Measurements from ENCODE around the gene CSGALNACT2.
"Not testable (repeated sequence)": the region's sequence is repeated elsewhere in the genome, so short reads cannot be mapped to it uniquely, and the experiment has no call there.

The CSGALNACT2 gene

GRCh38 chr10:43134126-43134905 lies 3.9 kb upstream of the CSGALNACT2 start:
- Histone ChIP-seq H3K4me1 (ENCODE audit: control insufficient read depth, insufficient read depth, low read length) (peaks cover 5% of the 10 kb centered on the region), H3K9me3 (ENCODE audit: control insufficient read depth in 2 of 2, low read length in 2 of 2) (no peaks in the 10 kb centered on the region), H3K9ac (ENCODE audit: low read length in 2 of 2) (no peak overlapping the region), H3K27me3 (ENCODE audit: control insufficient read depth in 1 of 2, insufficient read depth in 2 of 2, low read length in 2 of 2) (no peaks in the 10 kb centered on the region), H3K36me3 (ENCODE audit: control insufficient read depth in 2 of 2, insufficient read depth in 2 of 2, low read length in 2 of 2) (no peaks in the 10 kb centered on the region), H3K27ac (ENCODE audit: low read length) (no peak overlapping the region), H3K4me3 (ENCODE audit: low read length in 2 of 2) (no peak overlapping the region)

- no peaks in the 10 kb centered on the region for H3K36me3 ChIP-seq (ENCODE audit: control insufficient read depth in 2 of 2, insufficient read depth in 2 of 2, low read length in 2 of 2)
- H3K4me1 ChIP-seq (ENCODE audit: control insufficient read depth, insufficient read depth, low read length) = peaks cover 5% of the 10 kb centered on the region
- no peak overlapping the region for H3K9ac ChIP-seq (ENCODE audit: low read length in 2 of 2)
- no peaks in the 10 kb centered on the region for H3K27me3 ChIP-seq (ENCODE audit: control insufficient read depth in 1 of 2, insufficient read depth in 2 of 2, low read length in 2 of 2)
- H3K4me3 ChIP-seq (ENCODE audit: low read length in 2 of 2) = no peak overlapping the region
- no peak overlapping the region for H3K27ac ChIP-seq (ENCODE audit: low read length)
- H3K9me3 ChIP-seq (ENCODE audit: control insufficient read depth in 2 of 2, low read length in 2 of 2) = no peaks in the 10 kb centered on the region
These were observed 3.2 kb upstream of the CSGALNACT2 start for GRCh38 chr10:43135064-43135463.

- Histone ChIP-seq H3K9ac (ENCODE audit: low read length in 2 of 2) (no peak overlapping the region), H3K9me3 (ENCODE audit: control insufficient read depth in 2 of 2, low read length in 2 of 2) (no peaks in the 10 kb centered on the region), H3K27me3 (ENCODE audit: control insufficient read depth in 1 of 2, insufficient read depth in 2 of 2, low read length in 2 of 2) (no peaks in the 10 kb centered on the region), H3K36me3 (ENCODE audit: control insufficient read depth in 2 of 2, insufficient read depth in 2 of 2, low read length in 2 of 2) (no peaks in the 10 kb centered on the region), H3K4me3 (ENCODE audit: low read length in 2 of 2) (no peak overlapping the region), H3K4me1 (ENCODE audit: control insufficient read depth, insufficient read depth, low read length) (peaks cover 5% of the 10 kb centered on the region), H3K27ac (ENCODE audit: low read length) (no peak overlapping the region)
These were observed 2.6 kb upstream of the CSGALNACT2 start for GRCh38 chr10:43135656-43136055.

- H3K4me1 ChIP-seq (ENCODE audit: control insufficient read depth, insufficient read depth, low read length) = peaks cover 5% of the 10 kb centered on the region
- no peak overlapping the region for H3K27ac ChIP-seq (ENCODE audit: low read length)
- no peak overlapping the region for H3K9ac ChIP-seq (ENCODE audit: low read length in 2 of 2)
- H3K4me3 ChIP-seq (ENCODE audit: low read length in 2 of 2) = no peak overlapping the region
- H3K27me3 ChIP-seq (ENCODE audit: control insufficient read depth in 1 of 2, insufficient read depth in 2 of 2, low read length in 2 of 2) = no peaks in the 10 kb centered on the region
- H3K9me3 ChIP-seq (ENCODE audit: control insufficient read depth in 2 of 2, low read length in 2 of 2) = no peaks in the 10 kb centered on the region
- H3K36me3 ChIP-seq (ENCODE audit: control insufficient read depth in 2 of 2, insufficient read depth in 2 of 2, low read length in 2 of 2) = no peaks in the 10 kb centered on the region
These were observed 1.8 kb upstream of the CSGALNACT2 start for GRCh38 chr10:43136432-43136831.

GRCh38 chr10:43136995-43137716 lies 1.1 kb upstream of the CSGALNACT2 start:
- Histone ChIP-seq H3K4me3 (ENCODE audit: low read length in 2 of 2) (peak overlapping the region; percentile 86 to 90), H3K36me3 (ENCODE audit: control insufficient read depth in 2 of 2, insufficient read depth in 2 of 2, low read length in 2 of 2) (no peaks in the 10 kb centered on the region), H3K27me3 (ENCODE audit: control insufficient read depth in 1 of 2, insufficient read depth in 2 of 2, low read length in 2 of 2) (no peaks in the 10 kb centered on the region)

GRCh38 chr10:43137717-43138020 lies 576 bp upstream of the CSGALNACT2 start:
- Histone ChIP-seq H3K9me3 (ENCODE audit: control insufficient read depth in 2 of 2, low read length in 2 of 2) (no peaks in the 10 kb centered on the region), H3K9ac (ENCODE audit: low read length in 2 of 2) (peak overlapping the region; percentile 89 to 95), H3K27me3 (ENCODE audit: control insufficient read depth in 1 of 2, insufficient read depth in 2 of 2, low read length in 2 of 2) (no peaks in the 10 kb centered on the region), H3K4me3 (ENCODE audit: low read length in 2 of 2) (peak overlapping the region; percentile 86 to 90), H3K27ac (ENCODE audit: low read length) (peak overlapping the region; percentile 88), H3K36me3 (ENCODE audit: control insufficient read depth in 2 of 2, insufficient read depth in 2 of 2, low read length in 2 of 2) (no peaks in the 10 kb centered on the region), H3K4me1 (ENCODE audit: control insufficient read depth, insufficient read depth, low read length) (peaks cover 5% of the 10 kb centered on the region)

More at GRCh38 chr10:43136995-43137716, 1.1 kb upstream of the CSGALNACT2 start:
- Histone ChIP-seq H3K9me3 (ENCODE audit: control insufficient read depth in 2 of 2, low read length in 2 of 2) (no peaks in the 10 kb centered on the region), H3K9ac (ENCODE audit: low read length in 2 of 2) (peak overlapping the region; percentile 89 to 95), H3K4me1 (ENCODE audit: control insufficient read depth, insufficient read depth, low read length) (peaks cover 5% of the 10 kb centered on the region), H3K27ac (ENCODE audit: low read length) (peak overlapping the region; percentile 88)

- H3K9ac ChIP-seq (ENCODE audit: low read length in 2 of 2) = peak overlapping the region; percentile 86 to 95
- H3K4me1 ChIP-seq (ENCODE audit: control insufficient read depth, insufficient read depth, low read length) = peaks cover 5% of the 10 kb centered on the region
- peak overlapping the region; percentile 86 to 95 for H3K4me3 ChIP-seq (ENCODE audit: low read length in 2 of 2)
- H3K27ac ChIP-seq (ENCODE audit: low read length) = peak overlapping the region; percentile 64
- H3K36me3 ChIP-seq (ENCODE audit: control insufficient read depth in 2 of 2, insufficient read depth in 2 of 2, low read length in 2 of 2) = no peaks in the 10 kb centered on the region
- H3K9me3 ChIP-seq (ENCODE audit: control insufficient read depth in 2 of 2, low read length in 2 of 2) = no peaks in the 10 kb centered on the region
- no peaks in the 10 kb centered on the region for H3K27me3 ChIP-seq (ENCODE audit: control insufficient read depth in 1 of 2, insufficient read depth in 2 of 2, low read length in 2 of 2)
These were observed 554 bp downstream of the CSGALNACT2 start for GRCh38 chr10:43138757-43139241.

- no peak overlapping the region for H3K4me3 ChIP-seq (ENCODE audit: low read length in 2 of 2)
- no peak overlapping the region for H3K9ac ChIP-seq (ENCODE audit: low read length in 2 of 2)
- no peaks in the 10 kb centered on the region for H3K9me3 ChIP-seq (ENCODE audit: control insufficient read depth in 2 of 2, low read length in 2 of 2)
- H3K27me3 ChIP-seq (ENCODE audit: control insufficient read depth in 1 of 2, insufficient read depth in 2 of 2, low read length in 2 of 2) = no peaks in the 10 kb centered on the region
- H3K27ac ChIP-seq (ENCODE audit: low read length) = no peak overlapping the region
- peaks cover 5% of the 10 kb centered on the region for H3K4me1 ChIP-seq (ENCODE audit: control insufficient read depth, insufficient read depth, low read length)
- no peaks in the 10 kb centered on the region for H3K36me3 ChIP-seq (ENCODE audit: control insufficient read depth in 2 of 2, insufficient read depth in 2 of 2, low read length in 2 of 2)
These were observed 3.2 kb downstream of the CSGALNACT2 start for GRCh38 chr10:43141421-43141820.

GRCh38 chr10:43145311-43145710 lies 7.1 kb downstream of the CSGALNACT2 start:
- Histone ChIP-seq H3K27ac (ENCODE audit: low read length) (no peak overlapping the region), H3K4me1 (ENCODE audit: control insufficient read depth, insufficient read depth, low read length) (no peaks in the 10 kb centered on the region), H3K36me3 (ENCODE audit: control insufficient read depth in 2 of 2, insufficient read depth in 2 of 2, low read length in 2 of 2) (no peaks in the 10 kb centered on the region), H3K9me3 (ENCODE audit: control insufficient read depth in 2 of 2, low read length in 2 of 2) (no peaks in the 10 kb centered on the region), H3K9ac (ENCODE audit: low read length in 2 of 2) (no peak overlapping the region), H3K27me3 (ENCODE audit: control insufficient read depth in 1 of 2, insufficient read depth in 2 of 2, low read length in 2 of 2) (no peaks in the 10 kb centered on the region), H3K4me3 (ENCODE audit: low read length in 2 of 2) (no peak overlapping the region)

GRCh38 chr10:43145936-43146335 lies 7.7 kb downstream of the CSGALNACT2 start:
- not testable (repeated sequence) for H3K9me3 ChIP-seq (ENCODE audit: control insufficient read depth in 2 of 2, low read length in 2 of 2); H3K27ac ChIP-seq (ENCODE audit: low read length); H3K4me1 ChIP-seq (ENCODE audit: control insufficient read depth, insufficient read depth, low read length); H3K27me3 ChIP-seq (ENCODE audit: control insufficient read depth in 1 of 2, insufficient read depth in 2 of 2, low read length in 2 of 2); H3K9ac ChIP-seq (ENCODE audit: low read length in 2 of 2); H3K4me3 ChIP-seq (ENCODE audit: low read length in 2 of 2); H3K36me3 ChIP-seq (ENCODE audit: control insufficient read depth in 2 of 2, insufficient read depth in 2 of 2, low read length in 2 of 2)

GRCh38 chr10:43151371-43151770 lies 13.1 kb downstream of the CSGALNACT2 start:
- H3K4me3 ChIP-seq (ENCODE audit: low read length in 2 of 2) = no peak overlapping the region
- H3K36me3 ChIP-seq (ENCODE audit: control insufficient read depth in 2 of 2, insufficient read depth in 2 of 2, low read length in 2 of 2) = no peaks in the 10 kb centered on the region
- no peaks in the 10 kb centered on the region for H3K27me3 ChIP-seq (ENCODE audit: control insufficient read depth in 1 of 2, insufficient read depth in 2 of 2, low read length in 2 of 2)
- no peaks in the 10 kb centered on the region for H3K4me1 ChIP-seq (ENCODE audit: control insufficient read depth, insufficient read depth, low read length)
- no peak overlapping the region for H3K27ac ChIP-seq (ENCODE audit: low read length)
- H3K9ac ChIP-seq (ENCODE audit: low read length in 2 of 2) = no peak overlapping the region
- H3K9me3 ChIP-seq (ENCODE audit: control insufficient read depth in 2 of 2, low read length in 2 of 2) = no peaks in the 10 kb centered on the region
